Activated CD4-positive, alpha-beta T cell treated with anti-CD3 and anti-CD28 coated beads, Interleukin-2, amount 10 ng/mL, durations not matched to agents 24 days and 14 days (primary cell): ENCODE data around the gene SLC8B1. TPM values are rescaled to one million over a fixed set of nuclear protein-coding genes. Genes with fewer than 3 reads are reported as not detected.

Source experiments
- DNase-seq: peaks from one replicate; pipeline ENCODE4 v3.0.0; 2022
- H3K27ac Mint-ChIP-seq: one replicate; pipeline ENCODE4 v1.8.0; 2022; ENCODE audit warnings: mild to moderate bottlenecking, mixed read lengths
- H3K27me3 Mint-ChIP-seq: one replicate; pipeline ENCODE4 v1.8.0; 2022; ENCODE audit warnings: mixed read lengths
- H3K36me3 Mint-ChIP-seq: one replicate; pipeline ENCODE4 v1.8.0; 2022; ENCODE audit warnings: low read depth, mild to moderate bottlenecking, mixed read lengths
- H3K4me1 Mint-ChIP-seq: one replicate; pipeline ENCODE4 v1.8.0; 2021; ENCODE audit warnings: mixed read lengths
- H3K4me3 Mint-ChIP-seq: one replicate; pipeline ENCODE4 v1.8.0; 2022; ENCODE audit warnings: mild to moderate bottlenecking, moderate library complexity, mixed read lengths
- H3K9me3 Mint-ChIP-seq: one replicate; pipeline ENCODE4 v1.8.0; 2021; ENCODE audit warnings: mixed read lengths
- intact Hi-C: fragments of 100-400 bp; cut with micrococcal nuclease; formaldehyde crosslinking; loops from one replicate; pipeline ENCODE4 v1.15.1; 2023
- total RNA-seq: library from RNA; stranded (reverse); gene quantifications from 2 replicates; pipeline ENCODE4 v1.2.3, GENCODE V29; 2022

The SLC8B1 gene
- total RNA-seq, 1 donor from 2014 or later = 19.5 TPM

- H3K36me3 Mint-ChIP-seq = peaks cover 39% of the 10 kb centered on the region
- H3K4me3 Mint-ChIP-seq = no peak overlapping the region
- peaks cover 6% of the 10 kb centered on the region for H3K9me3 Mint-ChIP-seq
- no peaks in the 10 kb centered on the region for H3K27me3 Mint-ChIP-seq
- H3K4me1 Mint-ChIP-seq = peaks cover 2% of the 10 kb centered on the region
- no peak overlapping the region for H3K27ac Mint-ChIP-seq
- DNase-seq = no peak
- intact Hi-C loops = no loop called here
Measured at GRCh38 chr12:113254298-113254697, 80.6 kb downstream of the SLC8B1 start.

- no peak for DNase-seq
- peaks cover 38% of the 10 kb centered on the region for H3K36me3 Mint-ChIP-seq
- no peak overlapping the region for H3K4me3 Mint-ChIP-seq
- intact Hi-C loops = no loop called here
- H3K4me1 Mint-ChIP-seq = no peaks in the 10 kb centered on the region
- H3K27me3 Mint-ChIP-seq = no peaks in the 10 kb centered on the region
- peaks cover 6% of the 10 kb centered on the region for H3K9me3 Mint-ChIP-seq
- no peak overlapping the region for H3K27ac Mint-ChIP-seq
Measured at GRCh38 chr12:113253532-113254285, 81.2 kb downstream of the SLC8B1 start.

GRCh38 chr12:113252494-113252893 lies 82.4 kb downstream of the SLC8B1 start:
- H3K36me3 Mint-ChIP-seq = peaks cover 38% of the 10 kb centered on the region
- H3K4me3 Mint-ChIP-seq = no peak overlapping the region
- no peaks in the 10 kb centered on the region for H3K4me1 Mint-ChIP-seq

GRCh38 chr12:113251404-113252070 lies 83.4 kb downstream of the SLC8B1 start:
- no peak overlapping the region for H3K4me3 Mint-ChIP-seq
- H3K27me3 Mint-ChIP-seq = no peaks in the 10 kb centered on the region
- no peaks in the 10 kb centered on the region for H3K4me1 Mint-ChIP-seq
- intact Hi-C loops = no loop called here
- peaks cover 6% of the 10 kb centered on the region for H3K9me3 Mint-ChIP-seq
- peaks cover 37% of the 10 kb centered on the region for H3K36me3 Mint-ChIP-seq
- no peak for DNase-seq
- H3K27ac Mint-ChIP-seq = no peak overlapping the region

More at GRCh38 chr12:113252494-113252893, 82.4 kb downstream of the SLC8B1 start:
- H3K9me3 Mint-ChIP-seq = peaks cover 6% of the 10 kb centered on the region
- intact Hi-C loops = no loop called here
- no peak overlapping the region for H3K27ac Mint-ChIP-seq
- H3K27me3 Mint-ChIP-seq = no peaks in the 10 kb centered on the region
- DNase-seq = no peak

GRCh38 chr12:113250045-113250444 lies 84.9 kb downstream of the SLC8B1 start:
- Mint-ChIP-seq H3K9me3 (peaks cover 6% of the 10 kb centered on the region), H3K36me3 (peaks cover 45% of the 10 kb centered on the region), H3K4me3 (no peak overlapping the region), H3K27ac (no peak overlapping the region), H3K27me3 (no peaks in the 10 kb centered on the region), H3K4me1 (peaks cover under 1% of the 10 kb centered on the region)
- intact Hi-C loops = no loop called here
- DNase-seq = no peak

GRCh38 chr12:113249546-113249945 lies 85.4 kb downstream of the SLC8B1 start:
- intact Hi-C loops = no loop called here
- H3K36me3 Mint-ChIP-seq = peaks cover 40% of the 10 kb centered on the region
- peaks cover 6% of the 10 kb centered on the region for H3K9me3 Mint-ChIP-seq
- no peaks in the 10 kb centered on the region for H3K27me3 Mint-ChIP-seq
- no peak for DNase-seq
- no peak overlapping the region for H3K27ac Mint-ChIP-seq
- H3K4me1 Mint-ChIP-seq = peaks cover 5% of the 10 kb centered on the region
- no peak overlapping the region for H3K4me3 Mint-ChIP-seq

GRCh38 chr12:113248842-113249435 lies 86.0 kb downstream of the SLC8B1 start:
- Mint-ChIP-seq H3K27ac (peak overlapping the region; percentile 27), H3K4me1 (peaks cover 6% of the 10 kb centered on the region), H3K27me3 (no peaks in the 10 kb centered on the region), H3K4me3 (no peak overlapping the region), H3K9me3 (peaks cover 6% of the 10 kb centered on the region), H3K36me3 (peaks cover 36% of the 10 kb centered on the region)
- DNase-seq = no peak
- intact Hi-C loops = no loop called here

Other genes starting within 250 kb of the SLC8B1 start
- gene RASAL1, start 199.3 kb downstream of the SLC8B1 start, total RNA-seq = 0.52 and 1.1 TPM in 2 replicates
- gene CFAP73, start 185.4 kb downstream of the SLC8B1 start, total RNA-seq = not detected in 2 replicates
- 122 and 127 TPM in 2 replicates for gene DDX54, start 149.6 kb downstream of the SLC8B1 start, total RNA-seq
- 25.5 and 25.8 TPM in 2 replicates for gene RITA1, start 149.4 kb downstream of the SLC8B1 start, total RNA-seq
- gene TPCN1, start 113.6 kb downstream of the SLC8B1 start, total RNA-seq = 31.0 and 33.7 TPM in 2 replicates
- gene PLBD2, start 23.5 kb upstream of the SLC8B1 start, total RNA-seq = 16.0 and 16.3 TPM in 2 replicates
- not detected in 2 replicates for gene SDS, start 68.8 kb upstream of the SLC8B1 start, total RNA-seq
- gene SDSL, start 87.3 kb upstream of the SLC8B1 start, total RNA-seq = 0.61 and 0.78 TPM in 2 replicates
- not detected in 2 replicates for gene LHX5, start 136.8 kb upstream of the SLC8B1 start, total RNA-seq